HCT116 (cell line): Measurements from ENCODE around the gene CSF3R.

ENCODE experiments used
- EGR1 ChIP-seq: IDR thresholded peaks from 2 replicates; pipeline ENCODE4 v1.6.1; 2012; ENCODE audit warnings: low read depth
- ELF1 ChIP-seq: IDR thresholded peaks from 2 replicates; pipeline ENCODE4 v1.6.1; 2012; ENCODE audit warnings: low read depth, borderline replicate concordance
- EZH2 ChIP-seq: fragments of 200-600 bp; sonication (generic); IDR thresholded peaks from 2 replicates; pipeline ENCODE4 v1.6.1; 2017; ENCODE audit warnings: antibody characterized with exemption, mixed run types
- EZH2phosphoT487 ChIP-seq: fragments of 200-600 bp; IDR thresholded peaks from 2 replicates; pipeline ENCODE4 v1.6.1; 2018; ENCODE audit warnings: antibody characterized with exemption, borderline replicate concordance
- JUND ChIP-seq: IDR thresholded peaks from 2 replicates; pipeline ENCODE4 v1.6.1; 2012
- POLR2A ChIP-seq: IDR thresholded peaks from 2 replicates; pipeline ENCODE4 v1.7.0; 2011; ENCODE audit warnings: borderline replicate concordance; ENCODE audit not compliant: insufficient read depth, insufficient read length; ENCODE audit errors: extremely low read depth
- POLR2AphosphoS5 ChIP-seq: IDR thresholded peaks from 2 replicates; pipeline ENCODE4 v1.6.1; 2011; ENCODE audit warnings: mild to moderate bottlenecking, low read depth, low read length, moderate library complexity
- SIN3A ChIP-seq: IDR thresholded peaks from 2 replicates; pipeline ENCODE4 v1.6.1; 2012; ENCODE audit warnings: low read depth
- SRF ChIP-seq: IDR thresholded peaks from 2 replicates; pipeline ENCODE4 v1.6.1; 2012; ENCODE audit warnings: low read depth
- YY1 ChIP-seq: IDR thresholded peaks from 2 replicates; pipeline ENCODE4 v1.6.1; 2011; ENCODE audit warnings: low read length, low read depth, moderate library complexity, mild to moderate bottlenecking; ENCODE audit not compliant: insufficient replicate concordance; ENCODE audit errors: extremely low read depth
- ZFX ChIP-seq: fragments of 450-650 bp; IDR thresholded peaks from 2 replicates; pipeline ENCODE4 v1.6.1; 2017
- TF ChIP-seq, protein P1 (sequence below), 3 experiments: fragments of 200-600 bp in 1 of 3; sonication (generic) in 1 of 3; IDR thresholded peaks in 2 of 3; conservative IDR thresholded peaks in 1 of 3; 2 replicates each; pipeline ENCODE4 v1.5.1; 2012 to 2017; ENCODE audit warnings: low read depth in 2 of 3, low read length in 2 of 3, antibody characterized with exemption in 1 of 3, borderline replicate concordance in 1 of 3, control low read depth in 1 of 3, mild to moderate bottlenecking in 1 of 3, mixed read lengths in 1 of 3, mixed run types in 1 of 3, moderate library complexity in 1 of 3; ENCODE audit not compliant: insufficient read depth in 1 of 3
- TF ChIP-seq, protein P2 (sequence below): IDR thresholded peaks from 2 replicates; pipeline ENCODE4 v1.6.1; 2012; ENCODE audit warnings: low read depth
- TF ChIP-seq, protein P3 (sequence below): IDR thresholded peaks from 2 replicates; pipeline ENCODE4 v1.6.1; 2012

DNA sequence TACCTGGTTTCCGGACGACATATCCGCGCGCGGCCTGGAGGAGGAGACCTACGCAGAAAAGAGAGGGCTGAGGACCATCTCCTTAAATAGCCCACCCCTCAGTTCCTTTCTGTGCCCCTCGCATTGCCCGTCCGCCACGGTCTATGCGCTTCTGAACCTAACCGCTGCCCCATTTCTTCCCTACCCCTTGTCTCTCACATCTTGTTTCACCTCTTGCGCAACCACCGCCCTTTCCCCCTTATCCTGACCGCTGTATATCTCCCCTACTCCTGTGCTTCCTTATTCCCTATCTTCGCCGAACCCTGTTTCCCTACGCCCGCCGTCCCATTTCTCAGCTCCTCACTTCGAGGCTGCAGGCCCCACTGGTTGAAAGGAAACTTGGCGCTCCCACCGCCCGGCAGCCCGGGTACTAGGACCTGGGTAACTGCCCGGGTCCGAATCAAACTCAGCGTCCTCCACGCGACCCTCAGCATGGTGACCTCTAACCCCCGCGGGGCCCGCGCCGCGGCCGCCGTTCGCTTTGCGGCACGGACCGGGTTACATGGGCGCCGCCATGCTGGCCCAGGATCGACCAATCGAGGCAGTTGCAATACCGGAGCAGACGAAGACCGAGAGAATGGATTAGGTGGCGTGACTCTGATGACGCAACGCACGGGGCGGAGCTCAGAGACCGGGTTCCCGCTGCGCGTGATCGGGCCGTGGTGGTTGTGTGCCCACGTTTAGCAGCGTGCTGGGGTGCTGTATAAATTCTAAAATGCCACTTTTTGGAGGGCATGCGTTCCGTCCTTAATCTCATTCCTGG is 18.7 kb downstream of the CSF3R start, which contains the start of gene MRPS15:
- no peak for TF ChIP-seq ELF1
- TF ChIP-seq YY1 = peak; percentile 100
- TF ChIP-seq, protein P1, sequence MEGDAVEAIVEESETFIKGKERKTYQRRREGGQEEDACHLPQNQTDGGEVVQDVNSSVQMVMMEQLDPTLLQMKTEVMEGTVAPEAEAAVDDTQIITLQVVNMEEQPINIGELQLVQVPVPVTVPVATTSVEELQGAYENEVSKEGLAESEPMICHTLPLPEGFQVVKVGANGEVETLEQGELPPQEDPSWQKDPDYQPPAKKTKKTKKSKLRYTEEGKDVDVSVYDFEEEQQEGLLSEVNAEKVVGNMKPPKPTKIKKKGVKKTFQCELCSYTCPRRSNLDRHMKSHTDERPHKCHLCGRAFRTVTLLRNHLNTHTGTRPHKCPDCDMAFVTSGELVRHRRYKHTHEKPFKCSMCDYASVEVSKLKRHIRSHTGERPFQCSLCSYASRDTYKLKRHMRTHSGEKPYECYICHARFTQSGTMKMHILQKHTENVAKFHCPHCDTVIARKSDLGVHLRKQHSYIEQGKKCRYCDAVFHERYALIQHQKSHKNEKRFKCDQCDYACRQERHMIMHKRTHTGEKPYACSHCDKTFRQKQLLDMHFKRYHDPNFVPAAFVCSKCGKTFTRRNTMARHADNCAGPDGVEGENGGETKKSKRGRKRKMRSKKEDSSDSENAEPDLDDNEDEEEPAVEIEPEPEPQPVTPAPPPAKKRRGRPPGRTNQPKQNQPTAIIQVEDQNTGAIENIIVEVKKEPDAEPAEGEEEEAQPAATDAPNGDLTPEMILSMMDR (IDR thresholded peaks at IDR 0.05 in 2 of 3, conservative IDR thresholded peaks at IDR 0.05 in 1 of 3; ENCODE audit: borderline replicate concordance in 1 of 3, insufficient read depth in 1 of 3, low read depth in 2 of 3, low read length in 2 of 3) = no peak
- TF ChIP-seq EGR1 = no peak
- peak; percentile 93 for TF ChIP-seq POLR2AphosphoS5
- peak; percentile 88 for TF ChIP-seq POLR2A
- TF ChIP-seq, protein P2, sequence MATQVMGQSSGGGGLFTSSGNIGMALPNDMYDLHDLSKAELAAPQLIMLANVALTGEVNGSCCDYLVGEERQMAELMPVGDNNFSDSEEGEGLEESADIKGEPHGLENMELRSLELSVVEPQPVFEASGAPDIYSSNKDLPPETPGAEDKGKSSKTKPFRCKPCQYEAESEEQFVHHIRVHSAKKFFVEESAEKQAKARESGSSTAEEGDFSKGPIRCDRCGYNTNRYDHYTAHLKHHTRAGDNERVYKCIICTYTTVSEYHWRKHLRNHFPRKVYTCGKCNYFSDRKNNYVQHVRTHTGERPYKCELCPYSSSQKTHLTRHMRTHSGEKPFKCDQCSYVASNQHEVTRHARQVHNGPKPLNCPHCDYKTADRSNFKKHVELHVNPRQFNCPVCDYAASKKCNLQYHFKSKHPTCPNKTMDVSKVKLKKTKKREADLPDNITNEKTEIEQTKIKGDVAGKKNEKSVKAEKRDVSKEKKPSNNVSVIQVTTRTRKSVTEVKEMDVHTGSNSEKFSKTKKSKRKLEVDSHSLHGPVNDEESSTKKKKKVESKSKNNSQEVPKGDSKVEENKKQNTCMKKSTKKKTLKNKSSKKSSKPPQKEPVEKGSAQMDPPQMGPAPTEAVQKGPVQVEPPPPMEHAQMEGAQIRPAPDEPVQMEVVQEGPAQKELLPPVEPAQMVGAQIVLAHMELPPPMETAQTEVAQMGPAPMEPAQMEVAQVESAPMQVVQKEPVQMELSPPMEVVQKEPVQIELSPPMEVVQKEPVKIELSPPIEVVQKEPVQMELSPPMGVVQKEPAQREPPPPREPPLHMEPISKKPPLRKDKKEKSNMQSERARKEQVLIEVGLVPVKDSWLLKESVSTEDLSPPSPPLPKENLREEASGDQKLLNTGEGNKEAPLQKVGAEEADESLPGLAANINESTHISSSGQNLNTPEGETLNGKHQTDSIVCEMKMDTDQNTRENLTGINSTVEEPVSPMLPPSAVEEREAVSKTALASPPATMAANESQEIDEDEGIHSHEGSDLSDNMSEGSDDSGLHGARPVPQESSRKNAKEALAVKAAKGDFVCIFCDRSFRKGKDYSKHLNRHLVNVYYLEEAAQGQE = no peak
- TF ChIP-seq, protein P3, sequence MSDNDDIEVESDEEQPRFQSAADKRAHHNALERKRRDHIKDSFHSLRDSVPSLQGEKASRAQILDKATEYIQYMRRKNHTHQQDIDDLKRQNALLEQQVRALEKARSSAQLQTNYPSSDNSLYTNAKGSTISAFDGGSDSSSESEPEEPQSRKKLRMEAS = peak; percentile 95
- TF ChIP-seq JUND = no peak
- TF ChIP-seq SIN3A = peak; percentile 47; the same call in 1 of the 2 replicates
- TF ChIP-seq EZH2 = no peak
- TF ChIP-seq EZH2phosphoT487 = no peak
- peak; percentile 98 for TF ChIP-seq SRF
- TF ChIP-seq ZFX = peak; percentile 94
